Measurements from ENCODE around the gene SDK1.

SDK1 gene

GRCh38 chr7:4058158-4058557 lies 757.1 kb downstream of the SDK1 start:
- no peak for TF ChIP-seq ZNF639 (tag by site-specific recombination; IDR thresholded peaks at IDR 0.05)
- no peak for TF ChIP-seq ZNF335 (tag by site-specific recombination; conservative IDR thresholded peaks at IDR 0.05)
- TF ChIP-seq ZNF248 (tag by site-specific recombination; IDR thresholded peaks at IDR 0.05) = no peak
- no peak for TF ChIP-seq ZNF645 (tag by site-specific recombination; IDR thresholded peaks at IDR 0.05)
- TF ChIP-seq SETDB1 (IDR thresholded peaks at IDR 0.05; ENCODE audit: insufficient read length, low read length) = no peak
- no peak for TF ChIP-seq SCRT1 (tag by site-specific recombination; IDR thresholded peaks at IDR 0.05; ENCODE audit: borderline replicate concordance)
- TF ChIP-seq ZNF138 (tag by site-specific recombination; IDR thresholded peaks at IDR 0.05; ENCODE audit: borderline replicate concordance) = no peak
- no peak for TF ChIP-seq PRDM2 (tag by site-specific recombination; IDR thresholded peaks at IDR 0.05; ENCODE audit: borderline replicate concordance)
- no peak for TF ChIP-seq ZNF18 (tag by site-specific recombination; IDR thresholded peaks at IDR 0.05)
- TF ChIP-seq ZNF600 (tag by site-specific recombination; IDR thresholded peaks at IDR 0.05) = no peak
- Histone ChIP-seq H3K36me3 (ENCODE audit: control insufficient read depth in 2 of 2, insufficient read depth in 1 of 2, low read length in 2 of 2) (no peaks in the 10 kb centered on the region), H3K27ac (ENCODE audit: extremely low read depth, low read depth, low read length) (no peak overlapping the region), H3K9me3 (ENCODE audit: control insufficient read depth, insufficient read depth, low read depth, low read length) (no peaks in the 10 kb centered on the region), H3K4me3 (ENCODE audit: low read depth, low read length) (no peak overlapping the region), H3K4me1 (ENCODE audit: control insufficient read depth, insufficient read depth, low read length) (no peaks in the 10 kb centered on the region)
- POLR2A ChIA-PET = no interaction called here
- CTCF ChIA-PET = no interaction called here

- H3K4me1 ChIP-seq (ENCODE audit: control insufficient read depth, insufficient read depth, low read length) = no peaks in the 10 kb centered on the region
- ChIA-PET POLR2A (no interaction called here), CTCF (no interaction called here)
- no peak for TF ChIP-seq TSHZ1 (tag by site-specific recombination; IDR thresholded peaks at IDR 0.05; ENCODE audit: borderline replicate concordance)
- no peak for TF ChIP-seq ZSCAN23 (tag by site-specific recombination; IDR thresholded peaks at IDR 0.05)
- no peak for TF ChIP-seq ZNF121 (tag by site-specific recombination; IDR thresholded peaks at IDR 0.05)
- no peak for TF ChIP-seq SALL2 (tag by site-specific recombination; IDR thresholded peaks at IDR 0.05; ENCODE audit: borderline replicate concordance)
- no peak for TF ChIP-seq ZNF555 (tag by site-specific recombination; conservative IDR thresholded peaks at IDR 0.05)
- H3K4me3 ChIP-seq (ENCODE audit: low read depth, low read length) = no peak overlapping the region
- no peak overlapping the region for H3K27ac ChIP-seq (ENCODE audit: extremely low read depth, low read depth, low read length)
- no peaks in the 10 kb centered on the region for H3K36me3 ChIP-seq (ENCODE audit: control insufficient read depth in 2 of 2, insufficient read depth in 1 of 2, low read length in 2 of 2)
- H3K9me3 ChIP-seq (ENCODE audit: control insufficient read depth, insufficient read depth, low read depth, low read length) = no peaks in the 10 kb centered on the region
Observed at GRCh38 chr7:4065190-4065589, 764.1 kb downstream of the SDK1 start.

All from HEK293 (cell line).